ENCODE measurements around the gene C10orf71. TPM values are rescaled to one million over a fixed set of nuclear protein-coding genes. Genes with fewer than 3 reads are reported as not detected.

C10orf71 gene, protein sequence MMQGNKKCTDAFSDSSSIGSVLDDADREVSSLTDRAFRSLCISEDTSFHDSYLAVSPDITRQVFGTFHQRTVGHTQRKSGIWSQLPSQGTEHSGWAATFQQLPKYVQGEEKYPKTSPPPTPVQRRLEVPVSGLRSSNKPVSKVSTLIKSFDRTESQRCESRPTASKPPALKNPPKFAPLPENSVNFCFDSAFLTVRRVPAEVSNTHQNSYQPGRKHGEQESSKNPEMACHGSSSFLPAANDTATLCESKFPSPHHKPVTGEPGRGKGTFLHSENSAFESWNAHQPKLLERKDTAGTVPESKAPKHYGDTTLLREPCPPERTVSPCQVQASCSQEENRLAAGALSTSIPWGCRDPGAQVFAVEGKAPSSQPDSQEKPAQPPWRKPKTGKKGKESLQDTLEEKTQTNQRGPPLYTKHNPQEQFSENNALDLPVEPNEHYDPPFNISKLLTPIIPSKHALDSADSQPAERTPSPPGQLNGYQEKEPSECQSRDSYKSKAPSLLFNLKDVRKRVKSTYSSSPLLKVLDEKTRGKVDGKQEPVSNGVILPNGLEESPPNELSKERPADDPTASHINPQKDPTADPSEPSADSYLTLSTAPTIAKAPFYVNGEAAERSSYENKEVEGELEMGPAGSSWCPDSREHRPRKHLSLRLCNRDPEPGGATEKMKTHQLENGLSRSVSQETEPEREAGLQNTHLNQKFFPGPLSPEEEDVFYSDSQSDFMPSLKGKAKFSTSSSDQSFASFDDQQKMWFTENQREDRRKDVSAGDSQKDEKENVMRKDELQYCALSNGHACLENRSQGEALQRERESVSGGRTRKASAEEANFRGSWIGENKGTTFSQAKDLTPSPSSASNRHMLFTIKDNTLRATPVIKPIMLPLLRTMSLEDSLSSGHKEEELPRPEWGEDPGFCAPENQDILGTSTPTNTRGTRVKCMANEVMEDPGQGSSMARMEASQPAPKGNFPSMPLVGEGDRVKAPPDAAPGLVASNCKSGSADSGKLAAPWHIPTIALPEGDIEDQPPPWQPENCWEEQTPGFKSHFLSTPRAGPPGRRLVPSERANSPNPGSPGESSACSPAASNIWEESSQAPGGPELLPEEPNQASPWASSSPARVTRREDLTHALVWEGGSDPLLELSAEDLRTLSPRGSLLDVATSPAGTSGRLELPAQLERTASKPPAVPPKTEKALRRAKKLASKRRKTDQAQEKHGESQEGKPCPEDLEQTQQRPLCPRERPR (N-terminal part only)
- total RNA-seq = under 1 TPM in 1 of 2 donors, not detected in 1; 0.14 TPM

DNA sequence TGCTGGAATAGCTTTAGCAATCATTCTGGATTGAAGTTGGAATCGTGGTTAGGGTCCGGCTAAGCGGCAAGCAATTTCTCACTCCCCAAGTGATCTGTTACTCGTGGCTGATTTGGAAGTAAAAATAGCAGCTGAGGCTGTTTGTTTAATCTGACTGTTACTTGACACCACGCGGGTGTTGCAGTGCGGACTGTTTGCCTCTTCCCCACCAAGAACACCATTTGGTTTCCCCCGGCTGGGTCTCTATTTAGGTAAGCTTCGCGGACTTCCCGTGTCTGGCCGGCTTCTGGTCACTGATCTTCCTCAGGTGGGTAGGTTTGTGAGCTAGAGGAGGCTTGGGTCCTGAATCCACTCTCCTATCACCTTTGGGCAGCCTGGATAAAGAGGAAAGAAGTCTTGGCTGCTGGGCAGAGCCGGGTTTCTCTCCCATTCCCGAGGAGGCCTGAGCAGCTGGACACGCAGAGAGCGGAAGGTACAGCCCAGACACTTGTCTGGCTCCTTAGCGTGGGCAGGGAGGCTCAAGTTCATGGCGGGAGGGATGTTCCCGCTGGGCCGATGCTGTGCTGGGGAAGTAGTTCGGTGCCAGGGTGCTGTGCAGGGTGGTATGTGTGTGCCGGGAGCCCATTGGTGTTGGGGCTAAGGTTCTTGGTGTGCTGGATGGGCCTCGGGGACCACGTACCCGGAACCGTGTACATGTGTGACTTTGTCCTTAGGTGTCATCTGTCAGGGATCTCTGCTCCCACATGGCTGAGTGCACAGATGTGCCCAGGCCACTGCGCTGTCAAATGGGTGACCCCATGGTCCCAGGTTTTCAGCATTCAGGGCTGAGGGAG, at the start of gene C10orf71:
C10orf71 (plus strand) TSS at position 188 of the 833 bp plus-strand sequence. CDS start 23,376 bp downstream, outside the sequence.
- no peak for ATAC-seq (ENCODE audit: insufficient number of reproducible peaks, low FRiP score, low read depth)
- Histone ChIP-seq H3K27ac (peak within 1 kb of the TSS; percentile 68 to 69), H3K4me3 (peak within 1 kb of the TSS; percentile 56), H3K9me3 (no peaks in the 10 kb centered on the region), H3K4me1 (ENCODE audit: control insufficient read depth in 1 of 2, low read depth in 2 of 2) (peaks cover 6 to 38% of the 10 kb centered on the region in 2 donors), H3K27me3 (replicated peaks; ENCODE audit: insufficient read depth) (no peaks in the 10 kb centered on the region), H3K36me3 (no peaks in the 10 kb centered on the region)
- TF ChIP-seq, protein P1, sequence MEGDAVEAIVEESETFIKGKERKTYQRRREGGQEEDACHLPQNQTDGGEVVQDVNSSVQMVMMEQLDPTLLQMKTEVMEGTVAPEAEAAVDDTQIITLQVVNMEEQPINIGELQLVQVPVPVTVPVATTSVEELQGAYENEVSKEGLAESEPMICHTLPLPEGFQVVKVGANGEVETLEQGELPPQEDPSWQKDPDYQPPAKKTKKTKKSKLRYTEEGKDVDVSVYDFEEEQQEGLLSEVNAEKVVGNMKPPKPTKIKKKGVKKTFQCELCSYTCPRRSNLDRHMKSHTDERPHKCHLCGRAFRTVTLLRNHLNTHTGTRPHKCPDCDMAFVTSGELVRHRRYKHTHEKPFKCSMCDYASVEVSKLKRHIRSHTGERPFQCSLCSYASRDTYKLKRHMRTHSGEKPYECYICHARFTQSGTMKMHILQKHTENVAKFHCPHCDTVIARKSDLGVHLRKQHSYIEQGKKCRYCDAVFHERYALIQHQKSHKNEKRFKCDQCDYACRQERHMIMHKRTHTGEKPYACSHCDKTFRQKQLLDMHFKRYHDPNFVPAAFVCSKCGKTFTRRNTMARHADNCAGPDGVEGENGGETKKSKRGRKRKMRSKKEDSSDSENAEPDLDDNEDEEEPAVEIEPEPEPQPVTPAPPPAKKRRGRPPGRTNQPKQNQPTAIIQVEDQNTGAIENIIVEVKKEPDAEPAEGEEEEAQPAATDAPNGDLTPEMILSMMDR (IDR thresholded peaks at IDR 0.05) = no peak
- DNase-seq (ENCODE audit: low spot score) = no peak

DNA sequence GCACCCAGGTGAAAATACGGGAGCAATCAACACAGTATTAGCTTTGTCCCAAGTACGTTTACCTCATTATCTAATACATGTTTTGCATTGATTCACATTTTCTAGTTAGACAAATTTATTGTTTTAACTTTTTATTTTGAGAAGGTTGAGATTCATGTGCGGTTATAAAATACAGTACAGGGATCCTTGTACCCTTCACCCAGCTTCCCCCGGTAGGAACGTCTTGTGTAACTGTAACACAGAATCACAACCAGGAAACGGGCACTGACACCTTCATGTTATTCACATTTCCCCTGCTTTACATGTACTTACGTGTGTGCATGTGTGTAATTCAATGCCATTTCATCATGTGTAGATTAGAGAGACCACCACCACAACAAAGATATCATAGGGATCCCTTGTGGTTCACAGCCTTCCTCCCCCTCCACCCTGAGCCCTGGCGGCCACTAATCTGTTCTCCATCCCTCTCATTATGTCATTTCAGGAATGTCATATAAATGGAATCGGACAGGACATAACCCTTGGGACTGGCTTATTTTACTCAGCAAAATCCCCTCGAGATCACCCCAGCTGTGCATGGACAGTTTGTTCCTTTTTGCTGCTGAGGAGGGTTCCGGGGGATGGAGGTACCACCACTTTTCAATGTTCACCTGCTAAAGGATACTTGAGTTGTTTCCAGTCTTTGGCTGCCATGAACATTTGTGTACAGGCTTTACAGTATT, 46.5 kb upstream of the C10orf71 start:
- Histone ChIP-seq H3K27me3 (replicated peaks; ENCODE audit: insufficient read depth) (no peaks in the 10 kb centered on the region), H3K36me3 (no peaks in the 10 kb centered on the region), H3K9me3 (no peaks in the 10 kb centered on the region), H3K4me1 (ENCODE audit: control insufficient read depth in 1 of 2, low read depth in 2 of 2) (no peaks in the 10 kb centered on the region), H3K4me3 (no peak overlapping the region), H3K27ac (no peak overlapping the region)
- TF ChIP-seq, protein P1 (IDR thresholded peaks at IDR 0.05) = no peak
- DNase-seq (ENCODE audit: low spot score) = no peak
- ATAC-seq (ENCODE audit: insufficient number of reproducible peaks, low FRiP score, low read depth) = no peak

- Histone ChIP-seq H3K27ac (no peak overlapping the region), H3K9me3 (no peaks in the 10 kb centered on the region), H3K27me3 (replicated peaks; ENCODE audit: insufficient read depth) (no peaks in the 10 kb centered on the region), H3K36me3 (no peaks in the 10 kb centered on the region), H3K4me1 (ENCODE audit: control insufficient read depth in 1 of 2, low read depth in 2 of 2) (no peaks in the 10 kb centered on the region), H3K4me3 (no peak overlapping the region)
- no peak for DNase-seq (ENCODE audit: low spot score)
- ATAC-seq (ENCODE audit: insufficient number of reproducible peaks, low FRiP score, low read depth) = no peak
- TF ChIP-seq, protein P1 (IDR thresholded peaks at IDR 0.05) = no peak
These were observed 45.5 kb upstream of the C10orf71 start for GRCh38 chr10:49253340-49253906.

GRCh38 chr10:49254150-49254549, 44.8 kb upstream of the C10orf71 start:
- Histone ChIP-seq H3K9me3 (no peaks in the 10 kb centered on the region), H3K27me3 (replicated peaks; ENCODE audit: insufficient read depth) (no peaks in the 10 kb centered on the region), H3K36me3 (no peaks in the 10 kb centered on the region), H3K27ac (no peak overlapping the region), H3K4me3 (no peak overlapping the region), H3K4me1 (ENCODE audit: control insufficient read depth in 1 of 2, low read depth in 2 of 2) (no peaks in the 10 kb centered on the region)
- no peak for DNase-seq (ENCODE audit: low spot score)
- ATAC-seq (ENCODE audit: insufficient number of reproducible peaks, low FRiP score, low read depth) = no peak
- TF ChIP-seq, protein P1 (IDR thresholded peaks at IDR 0.05) = no peak

Data from thoracic aorta (tissue), 2 donors.